Spleen (tissue), 7 donors: ENCODE measurements around the gene TCN1.

ENCODE experiments used
- POLR2A ChIP-seq, 3 donors: fragments of 450-650 bp; IDR thresholded peaks; one replicate each; pipeline ENCODE4 v1.5.1; 2017; ENCODE audit warnings: antibody characterized with exemption in 3 of 3, mild to moderate bottlenecking in 1 of 3
- TF ChIP-seq, protein P1 (sequence below), 11 experiments: fragments of 200-600 bp in 7 of 11; fragments of 450-650 bp in 4 of 11; sonication (generic) in 4 of 11; IDR thresholded peaks in 8 of 11; conservative IDR thresholded peaks in 3 of 11; 1 replicate in 7 of 11; 2 replicates in 4 of 11; pipeline versions ENCODE4 v1.4.0 to v1.8.0; 2016 to 2021; ENCODE audit warnings: antibody characterized with exemption in 11 of 11, inconsistent platforms in 4 of 11, mild to moderate bottlenecking in 1 of 11
- donor health status: DM: no; HTN: no; CAD: no; lungs with moderate emphysema.
- donor health status: DM: no; HTN: no; CAD: no.
- donor health status: DM: no; HTN: no; CAD: no.

DNA sequence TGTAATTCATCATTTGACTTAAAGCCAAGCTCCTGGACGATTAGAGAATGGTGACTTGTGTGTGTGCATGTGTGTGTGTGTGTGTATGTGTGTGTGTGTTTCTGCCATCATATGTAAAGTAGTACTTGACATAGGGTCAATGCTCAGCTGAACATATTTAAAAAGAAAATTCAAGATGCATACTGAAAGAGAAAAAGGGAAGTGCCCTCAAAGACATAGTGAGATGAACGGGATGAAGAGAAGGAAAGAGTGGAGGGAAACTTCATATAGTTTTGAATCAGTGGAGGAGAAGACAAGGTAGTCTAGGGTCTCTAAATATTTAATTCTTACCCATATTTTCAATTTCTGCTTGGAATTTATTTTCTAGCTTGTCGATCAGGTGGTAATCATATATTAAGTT lies 4.0 kb downstream of the TCN1 start:
- TF ChIP-seq, protein P1, sequence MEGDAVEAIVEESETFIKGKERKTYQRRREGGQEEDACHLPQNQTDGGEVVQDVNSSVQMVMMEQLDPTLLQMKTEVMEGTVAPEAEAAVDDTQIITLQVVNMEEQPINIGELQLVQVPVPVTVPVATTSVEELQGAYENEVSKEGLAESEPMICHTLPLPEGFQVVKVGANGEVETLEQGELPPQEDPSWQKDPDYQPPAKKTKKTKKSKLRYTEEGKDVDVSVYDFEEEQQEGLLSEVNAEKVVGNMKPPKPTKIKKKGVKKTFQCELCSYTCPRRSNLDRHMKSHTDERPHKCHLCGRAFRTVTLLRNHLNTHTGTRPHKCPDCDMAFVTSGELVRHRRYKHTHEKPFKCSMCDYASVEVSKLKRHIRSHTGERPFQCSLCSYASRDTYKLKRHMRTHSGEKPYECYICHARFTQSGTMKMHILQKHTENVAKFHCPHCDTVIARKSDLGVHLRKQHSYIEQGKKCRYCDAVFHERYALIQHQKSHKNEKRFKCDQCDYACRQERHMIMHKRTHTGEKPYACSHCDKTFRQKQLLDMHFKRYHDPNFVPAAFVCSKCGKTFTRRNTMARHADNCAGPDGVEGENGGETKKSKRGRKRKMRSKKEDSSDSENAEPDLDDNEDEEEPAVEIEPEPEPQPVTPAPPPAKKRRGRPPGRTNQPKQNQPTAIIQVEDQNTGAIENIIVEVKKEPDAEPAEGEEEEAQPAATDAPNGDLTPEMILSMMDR (IDR thresholded peaks at IDR 0.05 in 8 of 11, conservative IDR thresholded peaks at IDR 0.05 in 3 of 11): no peak
- TF ChIP-seq POLR2A (IDR thresholded peaks at IDR 0.05): no peak
